Sigmoid colon (tissue), 3 donors: ENCODE results near the gene SYNC.

ENCODE experiments used
- CTCF ChIP-seq, 4 experiments: fragments of 450-650 bp in 3 of 4; fragments of 200-600 bp in 1 of 4; IDR thresholded peaks; one replicate each; pipeline ENCODE4 v1.5.1; 2016 to 2019; ENCODE audit warnings: antibody characterized with exemption in 4 of 4, mild to moderate bottlenecking in 3 of 4, moderate library complexity in 2 of 4
- POLR2A ChIP-seq, 2 donors: fragments of 450-650 bp; IDR thresholded peaks; one replicate each; pipeline ENCODE4 v1.6.1; 2016; ENCODE audit warnings: antibody characterized with exemption in 2 of 2, mild to moderate bottlenecking in 2 of 2, moderate library complexity in 2 of 2

DNA sequence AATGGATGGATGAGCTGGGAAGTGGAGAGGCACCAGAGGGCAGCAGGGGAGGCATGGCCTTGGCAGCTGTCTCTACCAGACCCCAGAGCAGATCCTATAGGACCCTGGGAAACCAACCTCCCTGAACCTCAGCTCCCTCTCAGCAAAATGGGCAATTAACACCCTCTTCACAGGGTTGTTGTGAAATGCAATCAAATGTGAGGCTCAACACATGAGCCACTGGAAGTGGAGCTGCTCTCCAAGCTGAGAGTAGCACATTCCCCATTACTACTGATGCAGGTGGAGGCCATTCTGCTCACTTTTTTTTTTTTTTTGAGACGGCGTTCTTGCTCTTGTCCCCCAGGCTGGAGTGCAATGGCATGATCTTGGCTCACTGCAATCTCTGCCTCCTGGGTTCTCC lies 6.5 kb upstream of the SYNC start:
- TF ChIP-seq POLR2A (IDR thresholded peaks at IDR 0.05) (no peak), CTCF (IDR thresholded peaks at IDR 0.05) (no peak)
